Frontal cortex (tissue), 4 donors: ENCODE results near the gene PET100. TPM values are rescaled to one million over a fixed set of nuclear protein-coding genes. Genes with fewer than 3 reads are reported as not detected.

Experiments
- DNase-seq, 2 donors: peaks; one replicate each; pipeline ENCODE4 v3.0.0; 2012; ENCODE audit warnings: low spot score in 2 of 2
- FAIRE-seq: peaks from 2 replicates; lab custom pipeline; 2012; peaks lifted over from hg19 to GRCh38; lab: Jason Lieb, UNC
- total RNA-seq: library from RNA; depleted of rRNA; stranded (reverse); fragments of >200 nt; gene quantifications from one replicate; pipeline ENCODE4 v1.2.3, GENCODE V29; 2014
- donor health status: control.
- donor health status: control.
- donor health status: control.

PET100 gene
- total RNA-seq, 1 donor from 2014 or later: 29.3 TPM

GRCh38 chr19:7611541-7612279 lies 17.9 kb upstream of the PET100 start:
- no peak for FAIRE-seq
- DNase-seq: no peak

DNA sequence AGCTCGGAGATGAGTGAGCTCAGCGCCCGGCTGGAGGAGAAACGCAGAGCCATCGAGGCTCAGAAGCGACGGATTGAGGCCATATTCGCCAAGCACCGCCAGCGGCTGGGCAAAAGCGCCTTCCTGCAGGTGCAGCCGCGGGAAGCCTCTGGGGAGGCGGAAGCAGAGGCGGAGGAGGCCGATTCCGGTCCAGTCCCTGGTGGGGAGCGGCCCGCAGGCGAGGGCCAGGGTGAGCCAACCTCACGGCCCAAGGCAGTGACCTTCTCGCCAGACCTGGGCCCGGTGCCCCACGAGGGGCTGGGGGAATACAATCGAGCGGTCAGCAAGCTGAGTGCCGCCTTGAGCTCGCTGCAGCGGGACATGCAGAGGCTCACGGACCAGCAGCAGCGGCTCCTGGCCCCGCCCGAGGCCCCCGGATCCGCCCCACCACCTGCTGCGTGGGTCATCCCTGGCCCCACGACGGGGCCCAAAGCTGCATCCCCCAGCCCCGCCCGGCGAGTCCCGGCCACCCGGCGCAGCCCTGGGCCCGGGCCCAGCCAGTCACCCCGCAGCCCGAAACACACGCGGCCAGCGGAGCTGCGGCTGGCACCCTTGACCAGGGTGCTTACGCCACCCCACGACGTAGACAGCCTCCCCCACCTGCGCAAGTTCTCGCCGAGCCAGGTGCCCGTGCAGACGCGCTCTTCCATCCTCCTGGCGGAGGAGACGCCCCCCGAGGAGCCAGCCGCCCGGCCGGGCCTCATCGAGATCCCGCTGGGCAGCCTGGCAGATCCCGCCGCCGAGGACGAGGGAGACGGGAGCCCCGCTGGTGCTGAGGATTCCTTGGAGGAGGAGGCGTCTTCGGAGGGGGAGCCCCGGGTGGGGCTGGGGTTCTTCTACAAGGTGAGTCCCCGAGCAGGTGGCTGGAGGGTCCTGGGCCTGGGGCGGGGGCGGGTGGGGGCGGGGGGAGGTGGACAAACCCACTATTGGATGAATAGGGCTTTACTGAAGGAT lies 17.0 kb upstream of the PET100 start:
- FAIRE-seq (no peak), DNase-seq (no peak)

DNA sequence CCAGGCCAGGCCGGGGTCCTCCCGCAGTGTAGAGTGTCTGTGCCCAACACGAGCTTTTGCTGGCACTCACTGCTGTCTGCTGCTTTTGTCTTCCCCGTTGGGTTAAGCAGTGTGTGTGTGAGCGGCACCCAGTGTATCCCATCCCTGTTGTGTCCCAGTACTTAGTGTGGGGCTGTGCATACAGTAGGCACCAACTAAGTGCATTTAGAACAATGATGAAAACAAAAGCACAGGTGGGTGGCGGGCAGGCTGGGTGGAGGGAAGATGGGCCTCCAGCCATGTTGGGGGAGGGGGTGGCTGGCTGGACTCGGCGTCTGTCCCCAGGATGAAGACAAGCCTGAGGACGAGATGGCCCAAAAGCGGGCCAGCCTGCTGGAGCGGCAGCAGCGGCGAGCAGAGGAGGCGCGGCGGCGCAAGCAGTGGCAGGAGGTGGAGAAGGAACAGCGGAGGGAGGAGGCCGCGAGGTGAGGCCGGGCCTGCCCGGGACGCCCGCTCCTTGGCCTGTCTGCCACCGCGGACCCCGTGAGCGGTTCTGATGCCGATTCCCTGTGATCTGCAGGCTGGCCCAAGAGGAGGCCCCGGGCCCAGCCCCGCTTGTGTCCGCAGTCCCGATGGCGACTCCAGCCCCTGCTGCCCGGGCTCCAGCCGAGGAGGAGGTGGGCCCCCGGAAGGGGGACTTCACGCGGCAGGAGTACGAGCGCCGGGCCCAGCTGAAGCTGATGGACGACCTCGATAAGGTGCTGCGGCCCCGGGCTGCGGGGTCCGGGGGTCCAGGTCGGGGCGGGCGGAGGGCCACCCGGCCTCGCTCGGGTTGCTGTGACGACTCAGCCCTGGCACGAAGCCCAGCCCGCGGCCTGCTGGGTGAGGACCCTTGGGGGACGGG lies 14.5 kb upstream of the PET100 start:
- DNase-seq: no peak
- no peak for FAIRE-seq

GRCh38 chr19:7617172-7617571 lies 12.4 kb upstream of the PET100 start:
- FAIRE-seq (no peak), DNase-seq (no peak)

- FAIRE-seq (no peak), DNase-seq (no peak)
Observed at GRCh38 chr19:7617735-7618134, 11.9 kb upstream of the PET100 start.

DNA sequence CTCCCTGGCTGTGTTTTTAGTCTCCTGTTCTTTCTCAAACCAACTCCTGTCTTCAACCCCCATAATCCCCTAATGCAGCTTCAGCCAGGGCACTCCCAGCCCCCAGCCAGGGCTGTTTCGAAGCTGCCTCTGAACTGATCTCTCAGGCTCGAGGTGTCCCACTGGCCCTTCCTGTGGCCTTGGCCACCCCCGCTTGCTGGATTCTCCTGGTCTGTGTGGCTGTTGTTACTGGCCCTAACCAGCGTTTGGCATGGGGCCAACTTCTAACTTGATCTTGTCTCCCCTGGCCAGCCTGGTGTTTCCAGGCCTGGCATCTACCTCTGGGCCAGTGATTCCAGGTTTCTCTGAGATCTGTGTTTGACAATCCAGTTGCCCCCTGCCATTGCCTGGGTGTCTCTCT lies 11.2 kb upstream of the PET100 start:
- FAIRE-seq (no peak), DNase-seq (no peak)

DNA sequence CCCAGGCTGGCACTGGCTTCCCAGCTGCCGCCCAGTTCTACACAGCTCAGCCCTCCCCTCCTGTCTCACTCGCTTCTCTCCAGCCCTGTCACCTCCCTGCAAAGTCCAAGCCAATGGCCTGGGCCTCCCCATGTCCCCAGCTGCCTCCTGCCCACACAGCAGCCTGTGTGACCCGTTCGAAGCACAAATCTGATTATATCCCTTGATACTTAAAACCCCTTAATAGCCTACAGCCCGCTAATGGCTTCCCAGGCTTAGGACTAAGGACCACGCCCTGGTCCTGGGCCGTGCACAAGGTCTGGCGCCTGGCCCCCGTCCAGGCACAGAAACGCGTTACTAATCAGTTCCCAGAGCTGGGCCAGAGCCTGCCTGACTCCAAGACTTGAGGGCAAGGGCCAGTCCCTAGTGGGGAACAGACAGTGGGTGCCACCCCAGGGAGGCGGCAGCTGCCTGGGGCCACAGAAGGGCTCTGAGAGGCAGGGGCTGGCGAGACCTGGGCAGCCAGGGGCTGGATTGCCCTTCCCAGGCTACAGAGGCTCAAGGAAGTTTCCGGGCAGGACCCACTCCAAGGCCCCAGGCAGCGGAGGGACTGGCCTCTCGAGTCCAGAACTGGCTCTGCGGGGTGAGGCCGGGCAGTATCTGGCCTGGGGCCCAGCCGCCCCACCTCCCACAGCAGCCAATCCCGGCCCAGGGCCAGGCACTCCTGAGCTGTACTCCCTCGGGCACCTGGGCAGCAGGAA lies 10.7 kb upstream of the PET100 start:
- DNase-seq (no peak), FAIRE-seq (no peak)

- FAIRE-seq (no peak), DNase-seq (no peak)
Observed at GRCh38 chr19:7619671-7620441, 9.7 kb upstream of the PET100 start.

DNA sequence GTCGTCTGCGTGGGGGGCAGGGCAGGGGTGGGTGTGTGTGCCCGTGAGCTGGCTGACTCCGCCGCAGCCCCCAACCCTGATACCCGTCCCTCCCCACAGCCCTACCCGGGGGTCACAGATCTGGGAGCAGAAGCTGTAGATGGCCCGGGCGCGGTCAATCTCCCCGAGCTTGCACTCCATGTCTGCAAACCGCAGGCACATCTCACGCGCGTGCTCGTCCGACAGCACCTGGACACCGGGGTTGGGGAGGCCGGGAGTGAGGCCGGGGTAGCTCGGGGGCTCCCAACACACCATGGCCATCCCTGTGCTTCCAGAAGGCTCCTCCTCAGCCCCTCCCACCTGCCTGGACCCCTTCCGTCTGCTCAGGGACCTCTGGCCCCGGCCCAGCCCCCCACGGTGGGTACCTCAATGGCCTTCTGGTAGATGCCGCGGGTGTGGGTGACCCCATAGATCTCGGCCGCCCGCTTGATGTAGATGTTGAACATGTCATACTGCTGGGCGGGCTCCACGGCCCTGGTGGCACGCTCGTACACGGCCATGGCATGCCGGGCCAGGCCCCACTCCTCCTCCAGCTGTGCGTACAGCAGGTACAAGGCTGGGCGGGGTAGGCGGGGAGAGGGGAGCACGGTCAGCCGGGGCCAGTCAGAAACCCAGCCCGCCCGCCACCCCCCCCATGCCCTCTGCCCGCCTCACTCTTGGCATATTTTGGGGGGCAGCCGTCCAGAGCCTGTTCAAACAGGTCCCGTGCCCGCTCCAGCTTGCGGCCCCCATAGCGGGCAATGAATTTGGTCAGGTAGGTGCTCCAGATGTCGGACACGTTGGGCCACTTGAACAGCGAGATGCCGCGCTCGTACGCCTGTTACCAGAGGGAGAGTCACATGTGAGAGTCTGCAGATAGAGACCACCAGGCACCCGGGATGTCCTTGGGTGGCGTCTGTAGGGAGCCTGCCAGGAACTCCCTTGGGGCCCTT lies 8.9 kb upstream of the PET100 start:
- FAIRE-seq (no peak), DNase-seq (no peak)

DNA sequence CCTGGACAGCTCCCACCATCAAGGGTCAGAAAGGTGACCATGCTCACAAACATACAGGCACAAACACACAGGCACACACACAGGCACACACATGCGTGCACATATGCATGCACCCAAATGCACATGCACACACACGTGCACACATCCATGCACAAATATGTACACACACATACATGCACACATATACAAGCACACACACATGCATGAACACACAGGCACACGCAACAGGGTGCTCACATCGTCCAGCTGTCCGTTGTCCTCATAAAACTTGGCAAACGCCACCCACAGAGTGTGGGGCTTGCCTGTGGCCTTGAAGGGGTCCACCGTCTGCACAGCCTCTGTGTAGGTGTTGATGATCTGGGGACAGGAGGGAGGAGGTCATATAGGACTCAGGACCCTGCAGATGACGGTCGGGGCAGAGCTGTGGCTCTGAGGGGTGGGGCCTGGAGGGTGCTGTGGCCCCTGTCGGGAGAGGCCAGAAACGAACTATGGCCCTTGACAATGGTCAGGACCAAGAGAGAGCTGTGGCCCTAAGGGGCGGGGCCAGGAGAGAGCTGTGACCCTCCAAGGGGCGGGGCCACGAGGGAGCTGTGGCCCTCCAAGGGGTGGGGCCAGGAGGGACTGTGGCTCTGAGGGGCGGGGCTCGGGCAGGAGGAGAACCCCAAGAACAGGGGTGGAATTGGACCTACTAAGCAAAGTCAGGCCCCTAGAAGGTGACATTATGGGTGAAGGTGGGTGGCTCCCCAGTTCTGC lies 6.5 kb upstream of the PET100 start:
- no peak for FAIRE-seq
- DNase-seq: no peak

- FAIRE-seq: no peak
- no peak for DNase-seq
Observed at GRCh38 chr19:7623725-7624603, 5.6 kb upstream of the PET100 start.

- no peak for DNase-seq
- no peak for FAIRE-seq
Observed at GRCh38 chr19:7624810-7625209, 4.8 kb upstream of the PET100 start.

GRCh38 chr19:7625763-7626372 lies 3.7 kb upstream of the PET100 start:
- no peak for FAIRE-seq
- no peak for DNase-seq

- FAIRE-seq (no peak), DNase-seq (no peak)
Observed at GRCh38 chr19:7627166-7627565, 2.4 kb upstream of the PET100 start.

GRCh38 chr19:7628589-7629311 lies 843 bp upstream of the PET100 start:
- no peak for DNase-seq
- no peak for FAIRE-seq
